HG02678 (cell line): ENCODE results near the gene MICU2.
A peak's percentile ranks its signal among the peaks of the same experiment; 100 is the strongest.

Source experiments
- ATAC-seq: cut with Tn5 transposase; IDR thresholded peaks from one replicate; pipeline ENCODE4 v1.9.1; 2021; ENCODE audit warnings: mild to moderate bottlenecking, moderate library complexity; ENCODE audit not compliant: unreplicated experiment

MICU2 gene, protein sequence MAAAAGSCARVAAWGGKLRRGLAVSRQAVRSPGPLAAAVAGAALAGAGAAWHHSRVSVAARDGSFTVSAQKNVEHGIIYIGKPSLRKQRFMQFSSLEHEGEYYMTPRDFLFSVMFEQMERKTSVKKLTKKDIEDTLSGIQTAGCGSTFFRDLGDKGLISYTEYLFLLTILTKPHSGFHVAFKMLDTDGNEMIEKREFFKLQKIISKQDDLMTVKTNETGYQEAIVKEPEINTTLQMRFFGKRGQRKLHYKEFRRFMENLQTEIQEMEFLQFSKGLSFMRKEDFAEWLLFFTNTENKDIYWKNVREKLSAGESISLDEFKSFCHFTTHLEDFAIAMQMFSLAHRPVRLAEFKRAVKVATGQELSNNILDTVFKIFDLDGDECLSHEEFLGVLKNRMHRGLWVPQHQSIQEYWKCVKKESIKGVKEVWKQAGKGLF

DNA sequence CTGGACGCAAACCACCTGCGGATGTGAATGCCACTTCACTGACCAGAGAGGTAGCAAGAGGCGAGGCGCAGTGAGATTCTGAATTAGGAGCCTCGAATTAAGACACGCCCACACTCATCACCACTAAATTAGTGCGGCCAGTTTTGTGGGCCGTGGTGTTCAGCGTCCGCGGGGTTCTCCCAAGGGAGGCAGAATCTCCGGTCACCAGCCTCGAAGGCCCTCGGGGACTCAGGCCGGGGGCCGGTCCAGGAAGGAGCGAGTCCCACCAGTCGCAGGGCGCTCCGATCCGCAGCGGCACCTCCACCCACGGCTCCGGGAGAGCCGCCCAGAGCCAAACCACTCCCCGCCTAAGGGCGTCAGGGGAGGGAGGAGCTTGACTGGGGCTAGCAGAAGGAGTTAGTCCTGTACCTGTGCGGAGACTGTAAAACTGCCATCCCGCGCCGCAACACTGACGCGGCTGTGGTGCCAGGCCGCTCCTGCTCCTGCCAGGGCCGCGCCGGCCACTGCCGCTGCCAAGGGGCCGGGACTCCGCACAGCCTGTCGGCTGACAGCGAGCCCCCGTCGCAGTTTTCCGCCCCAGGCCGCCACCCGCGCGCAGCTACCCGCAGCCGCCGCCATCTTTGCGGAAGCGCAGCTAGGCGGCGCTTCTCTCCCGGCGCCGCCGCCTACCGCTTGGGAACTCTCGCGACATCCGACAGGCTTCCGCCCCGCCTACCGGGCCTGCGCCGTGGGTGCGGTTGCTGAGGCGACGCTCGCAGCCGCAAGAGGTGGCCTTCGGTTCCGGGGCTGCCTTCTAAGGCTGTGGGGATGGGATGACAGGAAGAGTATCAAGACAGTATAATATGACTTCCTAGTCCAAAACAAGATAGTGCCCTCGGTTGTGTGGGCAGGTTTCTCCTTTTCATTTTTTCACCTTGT, at the start of gene MICU2:
TSS of gene MICU2 (minus strand) at position 640 of the 918 bp plus-strand sequence. CDS start at position 618, 22 bp downstream.
- peak; percentile 96 for ATAC-seq

DNA sequence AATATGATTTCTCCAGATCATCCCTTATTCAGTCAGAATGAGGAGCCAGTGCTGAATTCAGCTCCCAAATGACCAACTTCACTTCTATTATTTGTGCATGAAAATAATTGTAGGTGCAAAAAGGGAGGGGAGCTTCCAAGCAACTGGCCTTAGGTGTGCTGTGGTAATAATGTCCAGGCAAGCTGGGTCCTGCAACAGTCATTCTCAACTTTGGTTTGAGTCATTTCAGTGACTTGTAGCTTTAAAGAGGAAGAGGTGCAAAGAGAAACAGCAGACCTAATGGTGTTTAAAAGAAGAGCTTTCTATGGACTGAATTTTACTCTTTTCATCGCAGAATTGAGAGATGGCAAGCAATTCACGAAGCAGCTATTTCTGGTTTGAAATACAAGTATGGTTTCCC, 37.7 kb upstream of the MICU2 start:
- ATAC-seq: no peak

DNA sequence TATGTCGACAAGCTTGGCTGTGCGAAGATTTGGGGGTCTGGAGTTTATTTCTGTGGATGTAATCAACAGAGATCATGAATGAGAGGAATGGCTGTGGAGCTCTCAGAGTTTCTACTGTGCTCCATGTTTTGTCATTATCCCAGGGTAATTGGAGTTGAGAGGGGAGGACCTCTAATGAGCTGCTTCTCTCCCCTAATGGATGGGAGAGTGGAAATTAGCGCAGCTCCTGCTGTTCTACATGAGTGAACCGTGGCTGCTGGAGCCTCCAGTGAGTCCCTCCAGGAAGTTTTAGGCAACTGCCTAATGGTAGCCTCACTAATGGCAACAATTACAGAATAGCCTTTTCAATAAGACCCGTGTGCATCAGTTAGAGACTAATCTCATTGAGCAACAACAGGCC, 35.6 kb upstream of the MICU2 start:
- ATAC-seq: no peak

DNA sequence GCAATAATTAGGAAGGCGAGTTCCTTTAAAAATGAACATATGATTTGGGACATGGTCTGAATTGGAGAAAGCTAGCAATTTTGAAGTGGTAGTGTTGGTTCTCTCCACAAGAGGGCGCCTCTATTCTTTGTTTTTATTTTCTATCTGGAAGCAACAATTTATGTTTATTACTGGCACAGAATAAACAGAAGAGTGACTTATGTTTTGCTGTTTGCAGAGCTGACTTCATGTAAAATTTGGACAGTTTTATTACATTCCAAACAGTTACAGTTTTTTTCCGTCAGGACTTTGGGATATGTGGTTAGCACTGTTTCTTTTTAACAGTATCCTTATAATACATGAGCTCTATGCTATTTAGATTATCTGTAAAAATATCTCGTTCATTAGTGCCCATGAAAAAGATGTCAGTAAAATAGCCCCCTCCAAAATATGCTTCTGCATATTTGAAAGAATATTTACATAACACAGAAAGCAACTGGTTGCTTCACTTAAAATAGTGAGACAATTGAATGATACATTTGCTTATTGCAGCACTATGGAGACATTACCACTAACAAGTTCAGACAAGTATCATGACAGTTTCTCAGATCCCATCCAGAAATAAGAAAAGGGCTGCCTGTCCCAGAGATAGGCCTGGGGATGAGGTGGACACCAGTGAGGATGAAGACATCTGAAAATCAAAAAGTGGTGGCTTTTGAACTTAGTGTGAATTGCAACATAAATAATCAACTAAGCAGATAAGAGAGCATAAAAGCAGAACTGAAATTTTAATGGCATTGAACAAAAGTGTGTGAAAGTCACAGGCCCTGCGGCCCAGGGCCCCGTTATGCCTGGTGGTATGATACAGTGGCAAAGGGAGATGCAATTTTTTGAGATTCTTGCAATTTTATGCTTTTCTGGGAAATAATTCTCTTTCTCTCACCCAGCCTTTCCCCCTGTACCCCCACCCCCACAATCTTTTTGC, 34.6 kb upstream of the MICU2 start:
- no peak for ATAC-seq

DNA sequence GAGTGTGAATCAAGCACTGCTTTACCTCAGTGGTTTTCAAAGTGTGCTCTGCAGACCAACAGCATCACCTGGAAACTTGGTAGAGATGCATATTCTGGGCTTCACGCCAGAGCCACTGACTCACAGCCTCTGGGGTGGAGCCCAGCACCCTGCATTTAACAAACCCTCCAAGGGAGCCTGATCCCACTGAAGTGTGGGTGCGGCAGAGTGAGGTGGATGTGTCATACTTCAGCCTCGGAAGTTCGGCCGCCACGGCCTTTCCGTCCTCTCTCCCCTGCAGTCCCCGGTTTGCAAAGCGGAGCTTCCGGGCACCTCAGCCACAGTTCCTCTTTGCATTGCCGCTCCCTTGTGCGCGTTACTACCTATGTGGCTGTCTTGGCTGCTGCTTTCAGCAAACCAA, 33.3 kb upstream of the MICU2 start:
- ATAC-seq: no peak

DNA sequence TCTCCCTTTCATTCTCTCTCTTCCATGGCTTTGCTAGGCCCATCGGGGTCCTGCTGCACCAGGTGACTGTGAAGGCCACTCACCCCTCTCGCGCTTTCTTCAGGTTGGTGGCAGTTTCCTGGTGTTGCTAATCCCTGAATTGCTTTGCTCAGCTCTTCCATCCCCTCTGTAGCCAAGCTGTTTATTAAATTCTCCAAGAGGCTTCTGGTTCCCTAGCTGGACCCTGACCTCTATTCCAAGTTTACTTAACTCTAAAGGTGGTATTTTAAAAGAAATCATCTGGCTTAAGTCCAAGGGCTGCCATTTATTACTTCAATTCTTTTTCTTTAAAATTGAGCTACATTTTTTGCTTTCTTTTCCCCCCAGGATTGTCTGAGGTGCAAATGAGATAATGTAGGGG, 32.7 kb upstream of the MICU2 start:
- ATAC-seq: no peak

DNA sequence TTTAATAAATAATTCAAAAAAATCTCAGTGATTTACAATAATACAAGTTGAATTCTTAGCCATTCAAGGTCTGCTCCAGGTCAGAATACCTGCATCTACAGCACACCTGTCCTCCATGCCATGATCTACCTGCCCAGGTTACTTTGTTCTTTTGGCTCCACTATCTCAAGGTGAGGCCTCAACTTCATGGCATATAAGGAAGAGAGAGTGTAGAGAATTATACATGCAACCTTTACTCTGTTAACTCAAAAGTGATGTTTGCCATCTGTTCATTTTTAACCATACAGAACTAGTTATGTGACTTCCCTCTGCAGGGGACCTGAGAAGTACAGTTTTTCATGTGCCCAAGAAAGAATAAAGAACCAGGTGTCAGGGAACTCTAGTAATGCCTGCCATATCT, 28.2 kb upstream of the MICU2 start:
- ATAC-seq: no peak

DNA sequence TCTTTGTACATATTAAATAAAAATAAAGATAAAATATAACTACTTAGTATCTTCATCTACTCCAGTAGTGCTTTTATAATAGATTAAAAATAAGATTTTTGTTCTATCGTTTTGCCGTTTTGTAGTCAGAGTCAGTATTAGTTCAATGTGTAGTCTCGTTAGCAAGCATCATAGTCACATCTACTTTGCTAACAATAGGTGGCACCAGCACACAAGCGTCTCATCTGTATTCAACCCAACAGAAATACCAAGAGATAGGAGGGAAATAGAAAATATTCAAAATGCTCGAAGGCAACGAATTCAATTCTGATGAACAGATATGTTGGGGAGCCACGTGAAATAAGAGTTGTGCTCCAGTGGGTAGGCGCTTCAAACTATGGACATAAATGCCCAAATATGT, 21.4 kb upstream of the MICU2 start:
- no peak for ATAC-seq

DNA sequence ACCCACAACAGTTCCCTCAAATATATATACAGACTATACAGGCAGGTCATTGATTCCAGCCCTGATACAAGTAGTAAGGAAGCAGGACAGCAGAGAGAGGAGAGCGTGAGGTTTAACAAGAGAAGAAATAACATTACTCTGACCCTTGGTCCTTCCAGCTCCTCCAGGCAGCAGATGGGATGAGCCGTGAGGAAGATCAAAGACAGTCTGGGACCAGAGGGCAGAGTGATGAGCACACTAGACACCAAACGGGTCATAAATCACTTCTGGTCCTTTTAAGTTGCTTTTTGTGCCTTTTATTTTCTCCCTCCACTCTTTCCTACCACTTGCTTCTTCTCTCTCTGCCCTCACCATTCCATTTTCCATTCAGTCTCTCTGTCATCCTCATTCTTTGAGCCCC, 16.9 kb upstream of the MICU2 start:
- no peak for ATAC-seq

DNA sequence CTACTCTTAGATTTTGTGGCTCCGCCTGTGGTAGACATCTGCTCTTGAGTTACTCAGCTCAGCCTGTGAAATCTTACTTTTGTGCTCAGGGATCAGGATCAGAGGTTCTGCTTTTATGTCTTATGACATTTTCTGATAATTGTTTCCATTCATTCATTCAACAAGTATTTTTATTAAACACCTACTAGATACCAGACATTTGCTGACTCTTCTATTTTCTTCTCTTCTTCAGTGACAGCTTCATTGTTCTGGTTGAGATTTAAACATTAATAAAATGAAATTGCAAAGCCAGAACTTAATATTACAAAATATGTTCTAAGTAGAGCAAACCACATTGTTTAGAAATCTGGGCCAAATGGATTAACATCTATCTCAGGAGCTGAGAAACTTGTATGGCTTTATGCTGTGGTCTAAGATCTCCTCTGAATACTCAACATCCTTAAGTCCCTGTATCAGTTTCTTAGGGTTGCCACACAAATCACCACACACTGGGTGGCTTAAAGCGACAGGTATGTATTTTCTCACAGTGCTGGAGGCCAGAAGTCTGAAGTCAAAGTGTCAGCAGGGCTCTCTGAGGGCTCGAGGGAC, 15.8 kb upstream of the MICU2 start:
- no peak for ATAC-seq

DNA sequence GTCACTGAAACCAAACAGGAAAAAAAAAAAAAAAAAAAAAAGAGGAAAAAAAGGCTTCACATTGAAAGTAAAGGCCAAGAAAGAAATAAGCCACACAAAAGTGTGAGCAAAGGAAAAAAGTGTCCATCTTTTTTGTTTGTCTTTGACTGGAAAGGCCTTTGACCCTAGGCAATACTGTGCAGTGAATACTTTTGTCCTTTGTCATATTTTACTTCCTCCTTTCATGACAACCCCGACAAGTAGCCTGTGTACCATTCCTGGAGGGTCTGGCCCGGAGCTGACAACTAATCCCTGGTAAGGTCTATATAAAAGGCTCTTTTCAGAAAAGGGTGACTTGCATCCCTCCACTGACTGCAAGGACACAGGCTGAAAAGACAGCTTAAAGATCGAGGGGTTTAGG, 12.9 kb upstream of the MICU2 start:
- ATAC-seq: no peak

DNA sequence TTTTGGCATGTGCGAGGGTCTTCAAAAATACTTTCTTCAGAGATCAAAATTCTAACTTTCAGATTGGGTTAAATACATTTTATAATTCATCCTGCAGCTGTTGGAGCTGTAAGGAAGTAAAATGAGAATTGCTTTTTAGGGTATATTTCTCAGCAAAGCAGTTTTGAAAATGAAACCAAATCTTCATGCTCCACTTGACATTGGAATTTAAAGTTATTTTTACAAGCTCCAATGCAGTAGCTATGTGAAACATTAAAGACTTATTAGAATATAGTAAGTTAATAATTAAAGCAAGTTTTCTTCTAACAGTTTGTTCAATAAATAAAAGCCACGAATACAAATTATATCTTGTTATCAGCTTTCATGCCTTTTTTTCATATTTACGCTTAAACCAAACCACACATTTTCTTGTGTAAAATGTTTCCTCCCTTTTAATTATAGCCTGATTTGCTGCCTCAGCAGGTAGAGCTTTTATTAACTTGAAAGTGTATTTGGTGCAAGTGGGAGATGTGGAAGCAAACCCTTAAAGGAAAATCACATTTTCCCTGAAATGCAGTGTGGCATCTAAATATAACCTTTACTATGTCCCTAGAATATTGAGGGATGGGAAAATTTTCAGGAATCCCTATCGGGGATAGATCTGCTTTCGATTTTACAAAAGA, 12.4 kb upstream of the MICU2 start:
- ATAC-seq: no peak

DNA sequence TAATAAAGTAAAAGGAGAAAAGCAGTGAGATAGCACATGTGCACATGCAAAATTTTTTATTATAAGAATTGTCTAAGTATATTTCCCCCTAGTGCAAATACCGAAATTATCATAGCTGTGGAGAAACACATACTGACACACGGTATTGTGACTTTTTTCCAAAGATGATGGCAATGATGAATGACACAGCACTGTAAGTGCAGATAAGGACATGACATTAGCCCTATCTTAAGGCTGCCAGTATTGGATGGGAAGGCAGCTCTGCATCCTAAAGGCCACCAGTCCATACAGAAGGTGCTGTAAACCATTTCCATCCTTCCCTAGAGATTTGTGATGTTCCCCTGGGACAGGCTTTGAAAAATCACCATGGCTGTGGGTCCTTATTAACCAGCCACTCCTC, 11.5 kb upstream of the MICU2 start:
- ATAC-seq: no peak

DNA sequence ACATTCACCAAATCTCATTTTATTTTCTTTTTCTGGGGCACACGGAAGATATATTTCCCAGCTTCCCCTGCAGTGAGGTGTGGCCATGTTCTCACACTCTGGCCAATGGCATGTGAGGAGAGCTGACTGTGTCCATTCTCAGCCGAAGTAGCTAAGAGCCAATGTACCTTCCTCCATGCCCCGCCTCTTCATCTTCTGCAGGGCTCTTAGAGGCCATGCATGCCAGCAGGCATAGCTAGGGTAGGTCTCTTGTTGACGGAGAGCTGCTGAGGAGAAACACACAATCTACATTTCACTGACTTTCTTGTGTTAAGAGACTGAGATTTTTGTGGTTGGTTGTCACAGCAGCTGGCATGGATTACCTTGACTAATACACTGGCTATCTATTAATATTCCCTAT, 9.8 kb upstream of the MICU2 start:
- ATAC-seq: no peak

DNA sequence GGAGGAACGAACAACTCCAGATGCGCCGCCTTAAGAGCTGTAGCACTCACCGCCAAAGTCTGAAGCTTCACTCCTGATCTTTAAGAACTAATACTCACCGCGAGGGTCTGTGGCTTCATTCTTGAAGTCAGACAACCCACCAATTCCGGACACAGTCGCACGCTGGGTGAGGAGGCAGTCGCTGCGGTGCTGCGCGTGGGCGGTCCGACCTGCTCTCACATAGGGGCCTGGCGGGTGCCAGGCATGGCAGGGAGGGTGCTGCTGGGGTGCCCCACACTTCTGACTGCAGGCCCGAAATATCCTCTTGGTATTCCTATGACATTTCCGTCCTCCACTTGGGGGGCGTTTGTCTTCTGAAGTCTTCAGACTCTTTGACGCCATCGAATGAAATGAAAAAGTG, 7.4 kb upstream of the MICU2 start:
- ATAC-seq: no peak

DNA sequence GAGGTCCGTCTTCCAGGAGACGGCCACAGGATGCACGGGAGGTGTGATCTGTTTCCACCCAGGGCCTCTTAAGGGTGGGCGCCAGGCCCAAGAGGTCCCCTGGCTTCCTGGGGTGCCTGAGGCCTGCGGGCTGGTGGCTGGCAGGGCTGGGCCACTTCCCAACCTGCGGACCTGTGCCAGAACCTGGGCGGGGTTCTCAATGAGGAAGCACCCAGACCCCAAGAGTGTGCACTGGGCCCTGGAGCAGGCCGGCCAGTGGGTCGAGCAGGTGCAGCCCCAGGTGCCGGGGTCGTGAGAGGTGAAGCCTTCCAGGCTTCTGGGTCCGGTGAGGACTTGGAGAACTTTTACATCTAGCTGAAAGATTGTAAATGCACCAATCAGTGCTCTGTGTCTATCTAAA, 6.7 kb upstream of the MICU2 start:
- ATAC-seq: no peak

DNA sequence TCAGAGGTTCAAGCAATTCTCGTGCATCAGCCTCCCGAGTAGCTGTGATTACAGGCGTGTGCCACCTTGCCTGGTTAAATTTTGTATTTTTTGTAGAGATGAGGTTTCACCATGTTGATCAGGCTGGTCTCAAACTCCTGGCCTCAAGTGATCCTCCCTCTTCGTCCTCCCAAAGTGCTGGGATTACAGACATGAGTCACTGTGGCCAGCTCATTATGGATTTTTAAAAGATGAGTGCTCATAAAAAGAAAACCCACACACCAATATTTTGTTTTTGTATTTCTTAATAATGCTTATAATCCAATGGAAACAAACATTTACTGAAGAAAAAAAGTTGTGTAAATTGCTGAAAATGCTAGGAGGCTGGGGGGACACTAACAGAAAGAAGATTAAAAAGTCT, 5.0 kb upstream of the MICU2 start:
- ATAC-seq: no peak

DNA sequence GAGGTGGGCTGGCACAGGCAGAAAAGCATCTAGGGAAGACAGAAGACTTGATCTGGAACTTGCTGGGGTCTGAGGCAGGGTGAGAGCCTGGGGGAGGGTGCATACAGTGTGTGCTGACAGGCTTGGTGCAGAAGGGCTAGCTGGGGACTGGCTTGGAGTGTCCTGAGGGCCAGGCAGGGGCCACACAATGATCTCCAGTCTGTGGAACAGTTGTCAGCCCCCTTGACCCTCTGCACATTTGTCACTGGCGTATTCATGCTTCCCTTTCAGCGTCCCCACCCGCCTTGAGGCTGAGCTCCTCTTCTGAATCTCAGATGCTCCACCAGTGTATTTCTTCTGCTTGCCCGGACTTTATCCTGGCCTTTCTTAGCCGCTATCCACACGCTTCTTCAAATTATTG, 2.8 kb upstream of the MICU2 start:
- no peak for ATAC-seq

DNA sequence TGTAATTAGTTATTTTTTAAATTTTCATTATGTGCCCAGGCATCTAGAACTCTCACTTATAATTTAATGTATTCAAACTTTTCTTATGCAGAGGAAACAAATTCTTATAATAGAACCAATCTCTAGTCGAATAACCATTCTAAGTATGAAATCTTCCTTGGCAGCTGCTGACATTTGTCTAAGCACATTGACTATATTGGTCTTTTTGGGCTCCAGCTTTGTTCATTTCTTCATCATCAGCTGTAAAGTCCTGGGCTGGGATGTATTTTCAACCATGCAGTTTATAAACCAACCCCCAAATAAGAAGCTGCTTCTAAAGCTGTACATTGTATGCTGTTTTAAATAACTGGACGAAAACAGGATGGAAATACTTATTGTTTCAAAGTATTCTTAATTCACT, 2.3 kb upstream of the MICU2 start:
- ATAC-seq: no peak

DNA sequence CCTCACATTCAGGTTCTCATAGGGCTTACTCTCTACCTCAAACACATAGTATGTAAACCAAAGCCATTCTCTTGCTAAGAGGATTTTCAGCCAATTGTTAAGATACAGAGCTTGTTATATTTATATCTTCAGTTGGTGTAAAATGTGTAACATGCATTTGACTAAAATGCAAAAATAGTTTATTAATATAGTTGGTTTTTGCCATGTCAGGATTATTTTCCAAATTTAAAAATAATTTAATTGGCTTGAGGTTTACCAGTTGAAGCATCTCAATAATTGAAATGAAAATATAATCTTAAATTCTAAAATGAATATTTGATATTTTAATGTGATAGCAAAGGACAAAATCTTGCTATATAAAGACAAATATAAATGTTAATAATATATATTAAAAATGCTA, 7.2 kb downstream of the MICU2 start:
- ATAC-seq: no peak
